Neutrophil (primary cell): Measurements from ENCODE around the gene ZNF618.

Experiments
- H3K27ac ChIP-seq: fragments of 200-600 bp; sonication (generic); 2 replicates; pipeline ENCODE4 v1.5.1; 2016; ENCODE audit warnings: mild to moderate bottlenecking, moderate library complexity
- H3K27me3 ChIP-seq: fragments of 200-600 bp; sonication (generic); 2 replicates; pipeline ENCODE4 v1.6.0; 2016; ENCODE audit warnings: mild to moderate bottlenecking
- H3K36me3 ChIP-seq: fragments of 200-600 bp; sonication (generic); 2 replicates; pipeline ENCODE4 v1.5.1; 2017
- H3K4me1 ChIP-seq, 2 experiments: fragments of 200-600 bp in 1 of 2; sonication (generic) in 1 of 2; 1 replicate in 1 of 2; 2 replicates in 1 of 2; pipeline versions ENCODE4 v1.5.1 to v1.6.1; 2013 to 2016; ENCODE audit warnings: low read depth in 1 of 2, low read length in 1 of 2, mild to moderate bottlenecking in 1 of 2, moderate library complexity in 1 of 2; ENCODE audit not compliant: control insufficient read depth in 1 of 2, insufficient read depth in 1 of 2
- H3K4me3 ChIP-seq, 2 experiments: fragments of 200-600 bp in 1 of 2; sonication (generic) in 1 of 2; 1 replicate in 1 of 2; 2 replicates in 1 of 2; pipeline ENCODE4 v1.5.1; 2013 to 2016; ENCODE audit warnings: low read depth in 1 of 2, low read length in 1 of 2, mild to moderate bottlenecking in 1 of 2, moderate library complexity in 1 of 2
- H3K9me3 ChIP-seq: fragments of 200-600 bp; sonication (generic); 2 replicates; pipeline ENCODE4 v1.5.1; 2016
- TF ChIP-seq, protein P1 (sequence below): fragments of 200-600 bp; sonication (generic); IDR thresholded peaks from 2 replicates; pipeline ENCODE4 v1.5.1; 2016; ENCODE audit warnings: antibody characterized with exemption

Gene ZNF618

DNA sequence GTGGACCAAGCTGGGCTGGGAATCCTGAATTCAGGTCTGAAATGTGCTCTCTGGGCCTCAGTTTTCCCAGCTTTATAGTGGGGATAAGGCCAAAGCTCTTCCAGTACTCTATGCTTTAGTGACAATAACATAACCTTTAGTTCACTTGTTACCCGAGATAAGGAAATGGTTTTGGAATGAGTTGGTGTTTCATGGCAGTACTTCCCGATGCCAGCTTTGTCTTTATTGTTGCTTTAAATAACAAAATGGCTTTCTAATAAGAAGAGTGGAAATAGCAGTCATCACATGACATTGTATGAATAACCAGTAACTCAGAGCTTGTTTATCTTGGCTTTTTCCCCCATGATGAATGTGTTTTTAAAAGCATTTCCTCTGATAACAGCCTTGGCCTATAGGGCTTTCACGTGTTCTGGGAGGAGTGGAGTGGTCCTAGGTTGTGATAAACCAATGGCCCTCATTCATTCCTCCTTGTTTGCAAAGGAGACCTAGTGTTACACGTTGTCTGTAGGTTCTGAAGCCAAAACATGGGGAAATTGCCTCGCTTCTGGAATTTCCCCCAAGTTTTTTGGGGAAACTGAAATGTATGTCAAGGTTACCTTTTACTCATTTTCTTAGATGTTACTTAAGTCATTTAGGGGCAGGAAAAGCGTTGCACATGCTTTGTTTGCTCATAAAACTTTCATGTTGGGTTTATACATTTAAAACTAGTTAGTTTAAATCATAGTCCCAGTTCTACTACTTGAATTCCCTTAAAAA lies 53.7 kb downstream of the ZNF618 start:
- H3K36me3 ChIP-seq, result no peaks in the 10 kb centered on the region
- H3K4me3 ChIP-seq, result no peak overlapping the region
- H3K9me3 ChIP-seq, result no peaks in the 10 kb centered on the region
- no peak overlapping the region for H3K27ac ChIP-seq
- TF ChIP-seq, protein P1, sequence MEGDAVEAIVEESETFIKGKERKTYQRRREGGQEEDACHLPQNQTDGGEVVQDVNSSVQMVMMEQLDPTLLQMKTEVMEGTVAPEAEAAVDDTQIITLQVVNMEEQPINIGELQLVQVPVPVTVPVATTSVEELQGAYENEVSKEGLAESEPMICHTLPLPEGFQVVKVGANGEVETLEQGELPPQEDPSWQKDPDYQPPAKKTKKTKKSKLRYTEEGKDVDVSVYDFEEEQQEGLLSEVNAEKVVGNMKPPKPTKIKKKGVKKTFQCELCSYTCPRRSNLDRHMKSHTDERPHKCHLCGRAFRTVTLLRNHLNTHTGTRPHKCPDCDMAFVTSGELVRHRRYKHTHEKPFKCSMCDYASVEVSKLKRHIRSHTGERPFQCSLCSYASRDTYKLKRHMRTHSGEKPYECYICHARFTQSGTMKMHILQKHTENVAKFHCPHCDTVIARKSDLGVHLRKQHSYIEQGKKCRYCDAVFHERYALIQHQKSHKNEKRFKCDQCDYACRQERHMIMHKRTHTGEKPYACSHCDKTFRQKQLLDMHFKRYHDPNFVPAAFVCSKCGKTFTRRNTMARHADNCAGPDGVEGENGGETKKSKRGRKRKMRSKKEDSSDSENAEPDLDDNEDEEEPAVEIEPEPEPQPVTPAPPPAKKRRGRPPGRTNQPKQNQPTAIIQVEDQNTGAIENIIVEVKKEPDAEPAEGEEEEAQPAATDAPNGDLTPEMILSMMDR, result no peak
- H3K4me1 ChIP-seq, result no peaks in the 10 kb centered on the region
- H3K27me3 ChIP-seq, result no peaks in the 10 kb centered on the region

DNA sequence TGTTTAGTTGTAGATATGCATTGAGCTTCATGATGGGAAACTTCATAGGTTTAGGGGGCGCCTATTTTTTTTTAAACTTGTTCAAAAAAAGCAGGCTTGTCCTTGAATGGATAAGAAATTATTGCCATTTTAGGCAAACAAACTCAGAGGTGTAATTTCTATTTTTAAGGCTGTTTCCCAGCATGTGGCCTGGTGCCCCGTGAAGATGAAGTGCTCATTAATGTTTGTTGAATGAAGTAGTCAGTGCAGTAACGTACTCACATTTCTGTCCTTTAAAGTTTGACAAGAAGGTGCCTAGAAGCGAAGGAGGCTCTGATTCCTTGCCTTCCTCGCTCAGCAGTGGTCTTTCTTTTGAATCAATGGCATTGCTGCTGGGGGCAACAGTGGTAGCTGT lies 54.3 kb downstream of the ZNF618 start:
- no peak overlapping the region for H3K4me3 ChIP-seq

DNA sequence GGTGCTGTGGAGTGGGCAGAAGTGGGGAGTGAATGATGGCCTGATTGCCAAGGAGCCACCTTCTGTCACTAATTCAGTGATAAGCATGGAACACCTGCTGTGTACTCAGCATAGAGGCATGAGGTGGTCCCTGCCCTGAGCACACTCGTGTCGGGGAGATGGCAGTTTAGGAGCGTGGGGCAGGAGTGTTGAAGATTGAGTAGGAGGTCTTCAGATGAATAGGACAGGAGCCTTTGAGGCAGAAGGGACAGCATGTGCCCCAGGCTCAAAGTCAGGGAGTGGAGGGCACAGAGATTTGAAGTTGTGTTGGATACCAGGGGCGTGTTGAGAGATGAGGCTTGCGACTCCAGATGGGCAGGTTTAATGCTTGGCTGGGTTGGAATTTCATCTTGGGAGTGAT lies 55.0 kb downstream of the ZNF618 start:
- no peak overlapping the region for H3K4me3 ChIP-seq
- TF ChIP-seq, protein P1, result no peak

More for the DNA sequence above, 54.3 kb downstream of the ZNF618 start:
- H3K36me3 ChIP-seq, result no peaks in the 10 kb centered on the region
- no peaks in the 10 kb centered on the region for H3K27me3 ChIP-seq
- no peaks in the 10 kb centered on the region for H3K4me1 ChIP-seq
- no peak overlapping the region for H3K27ac ChIP-seq
- TF ChIP-seq, protein P1, result no peak
- no peaks in the 10 kb centered on the region for H3K9me3 ChIP-seq

DNA sequence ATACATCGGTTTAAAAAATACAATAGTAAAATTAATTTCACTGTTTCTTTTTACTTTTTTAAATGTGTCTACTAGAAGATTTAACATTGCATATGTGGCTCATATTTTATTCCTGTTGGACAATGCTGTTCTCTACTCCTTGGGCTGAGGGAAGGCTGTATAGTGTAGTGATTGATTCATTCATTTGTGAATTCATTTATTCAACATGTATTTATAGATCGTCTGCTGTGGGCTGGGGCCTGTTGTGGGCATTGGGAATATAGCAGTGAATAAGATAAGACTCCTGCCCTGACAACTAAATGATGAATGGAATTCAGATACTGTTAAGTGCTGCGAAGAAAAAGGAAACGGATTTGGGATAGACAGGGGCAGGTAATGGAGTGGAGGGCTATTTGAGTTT lies 55.7 kb downstream of the ZNF618 start:
- H3K9me3 ChIP-seq, result no peaks in the 10 kb centered on the region
- no peak overlapping the region for H3K27ac ChIP-seq
- no peaks in the 10 kb centered on the region for H3K36me3 ChIP-seq
- H3K4me3 ChIP-seq, result no peak overlapping the region
- no peaks in the 10 kb centered on the region for H3K4me1 ChIP-seq
- TF ChIP-seq, protein P1, result no peak
- H3K27me3 ChIP-seq, result no peaks in the 10 kb centered on the region

More for the DNA sequence above, 55.0 kb downstream of the ZNF618 start:
- H3K27me3 ChIP-seq, result no peaks in the 10 kb centered on the region
- H3K9me3 ChIP-seq, result no peaks in the 10 kb centered on the region
- no peaks in the 10 kb centered on the region for H3K4me1 ChIP-seq
- no peaks in the 10 kb centered on the region for H3K36me3 ChIP-seq
- no peak overlapping the region for H3K27ac ChIP-seq

DNA sequence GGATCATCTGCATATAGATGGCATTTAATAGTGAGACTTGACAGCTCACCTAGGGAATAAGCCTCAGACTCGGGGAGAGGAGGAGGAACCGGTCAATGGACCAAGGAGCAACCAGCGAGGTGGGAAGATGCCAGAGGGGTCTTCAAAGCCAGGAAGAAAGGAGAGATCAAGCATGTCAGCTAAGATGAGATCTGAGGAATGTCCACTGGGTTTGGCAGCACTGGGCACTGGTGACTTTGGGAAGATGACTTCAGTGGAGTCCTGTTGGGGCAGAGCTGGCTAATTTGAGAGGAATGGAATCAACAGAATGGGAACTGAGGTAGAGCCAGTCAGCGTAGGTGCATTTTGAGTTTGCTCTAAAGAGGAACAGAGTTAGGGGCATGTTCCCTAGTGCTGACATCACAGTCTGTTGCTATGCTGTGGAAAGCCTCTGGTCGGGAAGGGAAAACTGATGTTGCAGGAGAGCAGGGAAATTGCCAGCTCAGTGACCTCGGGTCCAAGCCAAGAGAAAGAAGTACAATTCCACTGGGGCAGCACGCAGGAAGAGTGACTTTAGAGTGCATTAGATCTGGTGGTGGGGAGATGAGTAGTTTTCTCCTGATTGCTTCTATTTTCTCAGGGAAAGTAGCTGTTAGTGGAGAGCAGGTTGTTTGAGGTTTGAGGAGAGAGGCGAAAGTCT lies 56.9 kb downstream of the ZNF618 start:
- H3K4me3 ChIP-seq, result no peak overlapping the region
- no peaks in the 10 kb centered on the region for H3K36me3 ChIP-seq
- no peak overlapping the region for H3K27ac ChIP-seq
- H3K9me3 ChIP-seq, result no peaks in the 10 kb centered on the region
- no peaks in the 10 kb centered on the region for H3K27me3 ChIP-seq
- TF ChIP-seq, protein P1, result no peak
- H3K4me1 ChIP-seq, result no peaks in the 10 kb centered on the region
